Activated CD4-positive, alpha-beta T cell treated with anti-CD3 and anti-CD28 coated beads, Interleukin-2, amount 50 U/mL, for 1 hour (primary cell): ENCODE results near the gene AP4B1.
"Not testable (repeated sequence)": the region's sequence is repeated elsewhere in the genome, so short reads cannot be mapped to it uniquely, and the experiment has no call there.

Source experiments
- DNase-seq: peaks from one replicate; pipeline ENCODE4 v3.0.0-alpha.2; 2020

AP4B1 gene

GRCh38 chr1:113855630-113856400, 48.8 kb downstream of the AP4B1 start:
- no peak for DNase-seq

- no peak for DNase-seq
Observed at GRCh38 chr1:113854234-113854633, 50.4 kb downstream of the AP4B1 start.

- DNase-seq, result not testable (repeated sequence)
Observed at GRCh38 chr1:113852694-113853093, 51.9 kb downstream of the AP4B1 start.

- no peak for DNase-seq
Observed at GRCh38 chr1:113850127-113850796, 54.3 kb downstream of the AP4B1 start.

GRCh38 chr1:113849072-113849471, 55.5 kb downstream of the AP4B1 start:
- DNase-seq, result no peak

GRCh38 chr1:113846391-113847035, 58.1 kb downstream of the AP4B1 start:
- DNase-seq, result no peak
